ENCODE data around the gene IRF6.

IRF6 gene

GRCh38 chr1:209787551-209787950 lies 18.4 kb downstream of the IRF6 start:
- Mint-ChIP-seq H3K27me3 (no peaks in the 10 kb centered on the region), H3K9me3 (ENCODE audit: low read depth) (no peaks in the 10 kb centered on the region), H3K4me1 (ENCODE audit: low read depth) (peaks cover 28% of the 10 kb centered on the region), H3K4me3 (no peak overlapping the region), H3K36me3 (peaks cover 7% of the 10 kb centered on the region), H3K27ac (no peak overlapping the region)

GRCh38 chr1:209786146-209786545 lies 19.8 kb downstream of the IRF6 start:
- peaks cover 9% of the 10 kb centered on the region for H3K36me3 Mint-ChIP-seq
- peak overlapping the region; percentile 99 for H3K27ac Mint-ChIP-seq
- H3K9me3 Mint-ChIP-seq (ENCODE audit: low read depth), result no peaks in the 10 kb centered on the region
- H3K4me3 Mint-ChIP-seq, result no peak overlapping the region
- no peaks in the 10 kb centered on the region for H3K27me3 Mint-ChIP-seq
- peaks cover 35% of the 10 kb centered on the region for H3K4me1 Mint-ChIP-seq (ENCODE audit: low read depth)

- Mint-ChIP-seq H3K9me3 (ENCODE audit: low read depth) (no peaks in the 10 kb centered on the region), H3K27me3 (no peaks in the 10 kb centered on the region), H3K4me3 (peak overlapping the region; percentile 88), H3K4me1 (ENCODE audit: low read depth) (peaks cover 37% of the 10 kb centered on the region), H3K36me3 (peaks cover 6% of the 10 kb centered on the region), H3K27ac (peak overlapping the region; percentile 99)
These were observed 20.4 kb downstream of the IRF6 start for GRCh38 chr1:209785592-209785991.

- peak within 1 kb of the TSS; percentile 99 for H3K27ac Mint-ChIP-seq
- H3K4me3 Mint-ChIP-seq, result peak within 1 kb of the TSS; percentile 88
- peaks cover 5% of the 10 kb centered on the region for H3K36me3 Mint-ChIP-seq
- H3K27me3 Mint-ChIP-seq, result no peaks in the 10 kb centered on the region
- H3K4me1 Mint-ChIP-seq (ENCODE audit: low read depth), result peaks cover 43% of the 10 kb centered on the region
- H3K9me3 Mint-ChIP-seq (ENCODE audit: low read depth), result no peaks in the 10 kb centered on the region
These were observed 21.4 kb downstream of the IRF6 start, which contains the start of gene C1orf74 for GRCh38 chr1:209784265-209785169. Gene C1orf74, minus strand, starts transcription at chr1:209784559. Its CDS starts 925 bp downstream, at chr1:209783634.

GRCh38 chr1:209783386-209783785 lies 22.6 kb downstream of the IRF6 start:
- Mint-ChIP-seq H3K9me3 (ENCODE audit: low read depth) (no peaks in the 10 kb centered on the region), H3K4me3 (peak overlapping the region; percentile 88), H3K36me3 (peaks cover 10% of the 10 kb centered on the region)

GRCh38 chr1:209780268-209780667 lies 25.7 kb downstream of the IRF6 start:
- peaks cover 65% of the 10 kb centered on the region for H3K4me1 Mint-ChIP-seq (ENCODE audit: low read depth)
- H3K4me3 Mint-ChIP-seq, result no peak overlapping the region
- H3K9me3 Mint-ChIP-seq (ENCODE audit: low read depth), result no peaks in the 10 kb centered on the region
- H3K27me3 Mint-ChIP-seq, result no peaks in the 10 kb centered on the region
- peaks cover 15% of the 10 kb centered on the region for H3K36me3 Mint-ChIP-seq
- peak overlapping the region; percentile 87 for H3K27ac Mint-ChIP-seq

More at GRCh38 chr1:209783386-209783785, 22.6 kb downstream of the IRF6 start:
- no peaks in the 10 kb centered on the region for H3K27me3 Mint-ChIP-seq
- H3K4me1 Mint-ChIP-seq (ENCODE audit: low read depth), result peaks cover 48% of the 10 kb centered on the region
- peak overlapping the region; percentile 99 for H3K27ac Mint-ChIP-seq

- Mint-ChIP-seq H3K27ac (peak overlapping the region; percentile 84), H3K9me3 (ENCODE audit: low read depth) (no peaks in the 10 kb centered on the region), H3K27me3 (no peaks in the 10 kb centered on the region), H3K4me3 (no peak overlapping the region), H3K36me3 (peaks cover 29% of the 10 kb centered on the region), H3K4me1 (ENCODE audit: low read depth) (peaks cover 44% of the 10 kb centered on the region)
These were observed 27.8 kb downstream of the IRF6 start for GRCh38 chr1:209778102-209778501.

- Mint-ChIP-seq H3K4me1 (ENCODE audit: low read depth) (peaks cover 40% of the 10 kb centered on the region), H3K27ac (peak overlapping the region; percentile 84), H3K9me3 (ENCODE audit: low read depth) (no peaks in the 10 kb centered on the region), H3K36me3 (peaks cover 30% of the 10 kb centered on the region), H3K27me3 (no peaks in the 10 kb centered on the region), H3K4me3 (no peak overlapping the region)
These were observed 28.4 kb downstream of the IRF6 start for GRCh38 chr1:209777587-209777986.

GRCh38 chr1:209775678-209776077 lies 30.3 kb downstream of the IRF6 start:
- H3K36me3 Mint-ChIP-seq, result peaks cover 28% of the 10 kb centered on the region
- no peaks in the 10 kb centered on the region for H3K9me3 Mint-ChIP-seq (ENCODE audit: low read depth)
- no peak overlapping the region for H3K4me3 Mint-ChIP-seq
- no peaks in the 10 kb centered on the region for H3K27me3 Mint-ChIP-seq
- peaks cover 31% of the 10 kb centered on the region for H3K4me1 Mint-ChIP-seq (ENCODE audit: low read depth)
- peak overlapping the region; percentile 77 for H3K27ac Mint-ChIP-seq

GRCh38 chr1:209774592-209774991 lies 31.4 kb downstream of the IRF6 start:
- Mint-ChIP-seq H3K27me3 (no peaks in the 10 kb centered on the region), H3K4me1 (ENCODE audit: low read depth) (peaks cover 26% of the 10 kb centered on the region), H3K36me3 (peaks cover 28% of the 10 kb centered on the region), H3K4me3 (no peak overlapping the region), H3K27ac (peak overlapping the region; percentile 77), H3K9me3 (ENCODE audit: low read depth) (no peaks in the 10 kb centered on the region)

- Mint-ChIP-seq H3K27ac (no peak overlapping the region), H3K4me3 (no peak overlapping the region), H3K36me3 (peaks cover 18% of the 10 kb centered on the region), H3K9me3 (ENCODE audit: low read depth) (no peaks in the 10 kb centered on the region), H3K4me1 (ENCODE audit: low read depth) (peaks cover 33% of the 10 kb centered on the region), H3K27me3 (no peaks in the 10 kb centered on the region)
These were observed 33.8 kb downstream of the IRF6 start for GRCh38 chr1:209772126-209772525.

- H3K36me3 Mint-ChIP-seq, result peaks cover 24% of the 10 kb centered on the region
- H3K27ac Mint-ChIP-seq, result no peak overlapping the region
- peaks cover 38% of the 10 kb centered on the region for H3K4me1 Mint-ChIP-seq (ENCODE audit: low read depth)
- H3K4me3 Mint-ChIP-seq, result no peak overlapping the region
- no peaks in the 10 kb centered on the region for H3K27me3 Mint-ChIP-seq
- H3K9me3 Mint-ChIP-seq (ENCODE audit: low read depth), result no peaks in the 10 kb centered on the region
These were observed 35.1 kb downstream of the IRF6 start for GRCh38 chr1:209770636-209771415.

GRCh38 chr1:209769971-209770370 lies 36.0 kb downstream of the IRF6 start:
- H3K9me3 Mint-ChIP-seq (ENCODE audit: low read depth), result no peaks in the 10 kb centered on the region
- H3K4me3 Mint-ChIP-seq, result no peak overlapping the region
- H3K4me1 Mint-ChIP-seq (ENCODE audit: low read depth), result peaks cover 42% of the 10 kb centered on the region

GRCh38 chr1:209769171-209769904 lies 36.6 kb downstream of the IRF6 start:
- Mint-ChIP-seq H3K36me3 (peaks cover 16% of the 10 kb centered on the region), H3K9me3 (ENCODE audit: low read depth) (no peaks in the 10 kb centered on the region), H3K4me3 (no peak overlapping the region), H3K27me3 (no peaks in the 10 kb centered on the region), H3K4me1 (ENCODE audit: low read depth) (peaks cover 44% of the 10 kb centered on the region), H3K27ac (no peak overlapping the region)

More at GRCh38 chr1:209769971-209770370, 36.0 kb downstream of the IRF6 start:
- Mint-ChIP-seq H3K36me3 (peaks cover 22% of the 10 kb centered on the region), H3K27me3 (no peaks in the 10 kb centered on the region), H3K27ac (no peak overlapping the region)
